ENCODE results near the gene ENPP7. TPM values are rescaled to one million over a fixed set of nuclear protein-coding genes. Genes with fewer than 3 reads are reported as not detected.

ENPP7 gene
- total RNA-seq, 4 donors from 2014 or later, result not detected

DNA sequence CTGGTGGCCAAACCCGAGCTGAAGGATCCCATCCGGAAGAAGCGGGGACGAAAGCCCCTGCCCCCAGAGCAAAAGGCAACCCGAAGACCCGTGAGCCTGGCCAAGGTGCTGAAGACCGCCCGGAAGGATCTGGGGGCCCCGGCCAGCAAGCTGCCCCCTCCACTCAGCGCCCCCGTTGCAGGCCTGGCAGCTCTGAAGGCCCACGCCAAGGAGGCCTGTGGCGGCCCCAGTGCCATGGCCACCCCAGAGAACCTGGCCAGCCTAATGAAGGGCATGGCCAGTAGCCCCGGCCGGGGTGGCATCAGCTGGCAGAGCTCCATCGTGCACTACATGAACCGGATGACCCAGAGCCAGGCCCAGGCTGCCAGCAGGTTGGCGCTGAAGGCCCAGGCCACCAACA lies 53.1 kb downstream of the ENPP7 start:
- TF ChIP-seq POLR2A (IDR thresholded peaks at IDR 0.05), result no peak
- TF ChIP-seq, protein P1, sequence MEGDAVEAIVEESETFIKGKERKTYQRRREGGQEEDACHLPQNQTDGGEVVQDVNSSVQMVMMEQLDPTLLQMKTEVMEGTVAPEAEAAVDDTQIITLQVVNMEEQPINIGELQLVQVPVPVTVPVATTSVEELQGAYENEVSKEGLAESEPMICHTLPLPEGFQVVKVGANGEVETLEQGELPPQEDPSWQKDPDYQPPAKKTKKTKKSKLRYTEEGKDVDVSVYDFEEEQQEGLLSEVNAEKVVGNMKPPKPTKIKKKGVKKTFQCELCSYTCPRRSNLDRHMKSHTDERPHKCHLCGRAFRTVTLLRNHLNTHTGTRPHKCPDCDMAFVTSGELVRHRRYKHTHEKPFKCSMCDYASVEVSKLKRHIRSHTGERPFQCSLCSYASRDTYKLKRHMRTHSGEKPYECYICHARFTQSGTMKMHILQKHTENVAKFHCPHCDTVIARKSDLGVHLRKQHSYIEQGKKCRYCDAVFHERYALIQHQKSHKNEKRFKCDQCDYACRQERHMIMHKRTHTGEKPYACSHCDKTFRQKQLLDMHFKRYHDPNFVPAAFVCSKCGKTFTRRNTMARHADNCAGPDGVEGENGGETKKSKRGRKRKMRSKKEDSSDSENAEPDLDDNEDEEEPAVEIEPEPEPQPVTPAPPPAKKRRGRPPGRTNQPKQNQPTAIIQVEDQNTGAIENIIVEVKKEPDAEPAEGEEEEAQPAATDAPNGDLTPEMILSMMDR (IDR thresholded peaks at IDR 0.05), result no peak
- Histone ChIP-seq H3K9me3 (no peaks in the 10 kb centered on the region), H3K4me3 (replicated peaks in 1 of 3) (no peak overlapping the region), H3K4me1 (no peaks in the 10 kb centered on the region), H3K36me3 (no peaks in the 10 kb centered on the region), H3K27ac (no peak overlapping the region), H3K27me3 (no peaks in the 10 kb centered on the region)
- intact Hi-C loops (cut with DNase I), result no loop called here
- WGBS, 2 donors, result 96 to 98% methylated on average over 17 to 18 of the region's 18 CpGs
- DNase-seq, result no peak

DNA sequence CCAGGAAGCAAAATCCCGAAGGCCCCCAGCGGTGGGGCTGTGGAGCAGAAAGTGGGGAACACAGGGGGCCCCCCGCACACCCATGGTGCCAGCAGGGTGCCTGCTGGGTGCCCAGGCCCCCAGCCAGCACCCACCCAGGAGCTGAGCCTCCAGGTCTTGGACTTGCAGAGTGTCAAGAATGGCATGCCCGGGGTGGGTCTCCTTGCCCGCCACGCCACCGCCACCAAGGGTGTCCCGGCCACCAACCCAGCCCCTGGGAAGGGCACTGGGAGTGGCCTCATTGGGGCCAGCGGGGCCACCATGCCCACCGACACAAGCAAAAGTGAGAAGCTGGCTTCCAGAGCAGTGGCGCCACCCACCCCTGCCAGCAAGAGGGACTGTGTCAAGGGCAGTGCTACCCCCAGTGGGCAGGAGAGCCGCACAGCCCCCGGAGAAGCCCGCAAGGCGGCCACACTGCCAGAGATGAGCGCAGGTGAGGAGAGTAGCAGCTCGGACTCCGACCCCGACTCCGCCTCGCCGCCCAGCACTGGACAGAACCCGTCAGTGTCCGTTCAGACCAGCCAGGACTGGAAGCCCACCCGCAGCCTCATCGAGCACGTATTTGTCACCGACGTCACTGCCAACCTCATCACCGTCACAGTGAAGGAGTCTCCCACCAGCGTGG lies 53.7 kb downstream of the ENPP7 start:
- TF ChIP-seq POLR2A (IDR thresholded peaks at IDR 0.05), result no peak
- TF ChIP-seq, protein P1 (IDR thresholded peaks at IDR 0.05), result no peak
- Histone ChIP-seq H3K36me3 (no peaks in the 10 kb centered on the region), H3K9me3 (no peaks in the 10 kb centered on the region), H3K27ac (no peak overlapping the region), H3K4me1 (peaks cover 0 to under 1% of the 10 kb centered on the region in 2 donors), H3K4me3 (replicated peaks in 1 of 3) (no peak overlapping the region), H3K27me3 (peaks cover 4% of the 10 kb centered on the region)
- no peak for DNase-seq
- intact Hi-C loops (cut with DNase I), result loop anchor here (5.0 kb wide), 1 partner anchor 208 kb away; no protein-coding TSS in a partner anchor
- 92 to 95% methylated on average over 22 to 23 of the region's 31 CpGs for WGBS, 2 donors

DNA sequence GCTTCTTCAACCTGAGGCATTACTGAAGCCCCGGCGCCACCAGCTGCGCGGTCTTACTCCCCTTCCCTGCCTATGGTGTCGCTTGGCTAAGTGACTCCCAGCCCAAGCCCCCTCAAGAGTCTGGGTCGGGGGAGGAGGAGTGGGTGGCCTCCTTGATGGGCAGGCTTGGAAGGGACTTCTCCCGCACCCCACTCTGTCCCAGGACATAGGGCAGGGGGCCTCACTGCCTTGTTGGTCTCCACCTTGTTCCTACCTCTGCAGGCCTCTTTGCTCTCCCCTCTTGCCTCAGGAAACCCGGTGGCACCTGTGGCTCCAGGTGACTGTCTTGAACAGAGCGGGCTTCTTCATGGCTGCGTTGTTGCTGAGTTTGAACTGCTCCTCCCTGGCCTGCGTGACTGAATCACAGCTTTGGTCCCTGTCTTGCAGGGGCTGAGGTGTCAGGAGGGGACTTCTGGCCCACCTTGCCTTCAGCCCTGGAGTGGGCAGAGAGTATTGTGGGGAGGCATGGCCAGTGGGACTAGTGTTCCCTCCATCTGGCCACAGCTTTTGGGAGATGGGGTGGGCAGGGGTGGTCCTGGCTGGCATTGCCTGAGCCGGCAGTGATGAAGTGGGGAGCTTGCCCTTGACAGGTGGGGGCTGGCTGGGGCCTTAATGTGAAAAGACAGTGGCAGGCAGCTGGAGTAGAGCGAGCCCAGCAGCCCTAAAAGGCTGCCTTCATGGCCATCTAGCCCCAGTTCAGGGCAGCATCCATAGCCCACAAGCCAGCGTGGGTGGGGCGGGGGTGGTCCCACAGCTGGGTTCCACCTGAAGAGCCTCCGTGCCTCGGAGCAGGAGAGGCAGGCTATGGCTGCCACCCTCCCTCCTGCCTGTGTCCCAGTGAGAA lies 54.5 kb downstream of the ENPP7 start:
- H3K4me1 ChIP-seq, result peaks cover 4 to 8% of the 10 kb centered on the region in 2 donors
- no peak overlapping the region for H3K27ac ChIP-seq
- no peak for DNase-seq
- intact Hi-C loops (cut with DNase I), result loop anchor here (5.0 kb wide), 1 partner anchor 207 kb away; no protein-coding TSS in a partner anchor
- H3K36me3 ChIP-seq, result no peaks in the 10 kb centered on the region
- peaks cover 8% of the 10 kb centered on the region for H3K27me3 ChIP-seq
- H3K9me3 ChIP-seq, result no peaks in the 10 kb centered on the region
- WGBS, 2 donors, result 92 to 94% methylated on average over 13 to 15 of the region's 17 CpGs
- TF ChIP-seq, protein P1 (IDR thresholded peaks at IDR 0.05), result no peak
- no peak for TF ChIP-seq POLR2A (IDR thresholded peaks at IDR 0.05)
- H3K4me3 ChIP-seq (replicated peaks in 1 of 3), result no peak overlapping the region

DNA sequence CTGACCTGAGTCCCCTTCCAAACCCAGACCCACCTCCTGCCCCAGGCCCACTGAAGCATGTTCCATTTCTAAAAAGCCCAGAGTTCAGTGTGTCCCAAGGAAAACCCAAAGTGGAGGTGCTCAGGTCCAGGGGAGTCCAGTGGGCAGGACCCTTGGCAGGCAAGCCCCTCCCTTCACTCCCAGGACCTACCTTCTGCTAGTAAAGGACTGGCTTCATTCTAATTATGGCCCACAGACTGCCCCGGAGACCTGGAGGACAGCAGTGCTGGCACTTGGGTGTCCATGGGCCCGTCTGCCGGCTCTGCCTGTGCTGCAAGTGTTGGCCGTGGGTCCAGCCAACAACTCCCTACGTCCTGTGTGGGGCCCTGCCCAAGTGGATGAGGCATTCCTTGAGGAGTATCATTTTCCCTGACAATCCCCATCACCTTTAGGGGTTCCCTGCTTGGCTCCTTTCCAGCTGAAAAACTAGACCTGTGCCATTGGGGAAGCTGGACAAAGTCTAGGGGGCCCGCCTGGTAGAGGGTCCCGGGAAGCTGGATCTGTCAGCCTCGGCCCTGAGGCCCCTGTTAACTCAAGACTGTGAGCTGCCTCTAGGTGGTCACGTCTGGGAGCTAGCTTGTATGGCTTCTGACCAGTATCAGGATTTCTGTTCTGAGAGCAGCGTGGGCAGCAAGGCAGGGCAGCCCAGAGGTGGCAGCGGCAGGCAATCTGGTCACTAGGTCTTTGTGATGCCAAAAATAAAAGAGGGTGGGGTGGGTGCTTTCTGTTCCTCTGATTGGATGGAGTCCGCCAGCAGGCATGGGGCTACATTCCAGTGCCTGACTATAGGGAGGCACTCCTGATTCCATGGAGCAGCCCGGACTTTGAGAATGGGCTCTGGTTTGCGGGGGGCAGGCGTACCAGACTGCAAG lies 55.4 kb downstream of the ENPP7 start:
- 90 to 92% methylated on average over 8 to 14 of the region's 15 CpGs for WGBS, 2 donors
- no peaks in the 10 kb centered on the region for H3K9me3 ChIP-seq
- H3K4me3 ChIP-seq (replicated peaks in 1 of 3), result no peak overlapping the region
- no peak overlapping the region for H3K27ac ChIP-seq
- no peaks in the 10 kb centered on the region for H3K36me3 ChIP-seq
- H3K4me1 ChIP-seq, result peaks cover 6 to 9% of the 10 kb centered on the region in 2 donors
- intact Hi-C loops (cut with DNase I), result loop anchor here (5.0 kb wide), 1 partner anchor 206 kb away; no protein-coding TSS in a partner anchor
- DNase-seq, result no peak
- peaks cover 16% of the 10 kb centered on the region for H3K27me3 ChIP-seq
- TF ChIP-seq POLR2A (IDR thresholded peaks at IDR 0.05), result no peak
- TF ChIP-seq, protein P1 (IDR thresholded peaks at IDR 0.05), result no peak
